ENCODE results near the gene ZFR2.

- TF ChIP-seq CTCF (conservative IDR thresholded peaks at IDR 0.05; ENCODE audit: low read depth, low read length), result no peak
- TF ChIP-seq EZH2 (IDR thresholded peaks at IDR 0.05; ENCODE audit: borderline replicate concordance, low read depth, low read length, poor library complexity, severe bottlenecking), result no peak
Measured at GRCh38 chr19:3844596-3844995, 24.2 kb downstream of the ZFR2 start.
